Uterus (tissue), 2 donors: ENCODE data around the gene COL4A4.

Experiments
- POLR2A ChIP-seq, 2 donors: fragments of 450-650 bp; IDR thresholded peaks; one replicate each; pipeline ENCODE4 v1.6.1; 2016; ENCODE audit warnings: antibody characterized with exemption in 2 of 2, mild to moderate bottlenecking in 1 of 2, moderate library complexity in 1 of 2
- TF ChIP-seq, protein P1 (sequence below), 4 experiments: fragments of 200-600 bp in 2 of 4; fragments of 450-650 bp in 2 of 4; sonication (generic) in 2 of 4; IDR thresholded peaks; one replicate each; pipeline ENCODE4 v1.5.1; 2016 to 2019; ENCODE audit warnings: antibody characterized with exemption in 4 of 4, mild to moderate bottlenecking in 2 of 4, moderate library complexity in 1 of 4

DNA sequence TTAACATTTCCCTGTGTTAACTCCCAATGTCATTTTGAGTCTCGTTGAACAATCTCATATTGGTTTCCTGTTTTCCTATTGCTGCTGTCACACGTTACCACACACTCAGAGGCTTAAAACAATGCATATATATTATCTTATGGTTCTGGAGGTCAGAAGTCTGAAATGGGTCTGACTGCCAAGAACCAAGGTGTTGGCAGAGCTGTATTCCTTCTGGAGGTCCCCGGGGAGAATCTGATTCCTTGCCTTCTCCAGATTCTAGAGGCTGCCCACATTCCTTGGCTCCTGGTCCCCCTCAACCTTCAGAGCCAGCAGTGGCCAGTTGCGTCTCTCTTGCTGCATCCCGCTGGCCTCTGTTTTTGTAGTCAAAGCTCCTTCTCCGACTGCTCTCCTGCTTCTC, 17.5 kb downstream of the COL4A4 start:
- TF ChIP-seq, protein P1, sequence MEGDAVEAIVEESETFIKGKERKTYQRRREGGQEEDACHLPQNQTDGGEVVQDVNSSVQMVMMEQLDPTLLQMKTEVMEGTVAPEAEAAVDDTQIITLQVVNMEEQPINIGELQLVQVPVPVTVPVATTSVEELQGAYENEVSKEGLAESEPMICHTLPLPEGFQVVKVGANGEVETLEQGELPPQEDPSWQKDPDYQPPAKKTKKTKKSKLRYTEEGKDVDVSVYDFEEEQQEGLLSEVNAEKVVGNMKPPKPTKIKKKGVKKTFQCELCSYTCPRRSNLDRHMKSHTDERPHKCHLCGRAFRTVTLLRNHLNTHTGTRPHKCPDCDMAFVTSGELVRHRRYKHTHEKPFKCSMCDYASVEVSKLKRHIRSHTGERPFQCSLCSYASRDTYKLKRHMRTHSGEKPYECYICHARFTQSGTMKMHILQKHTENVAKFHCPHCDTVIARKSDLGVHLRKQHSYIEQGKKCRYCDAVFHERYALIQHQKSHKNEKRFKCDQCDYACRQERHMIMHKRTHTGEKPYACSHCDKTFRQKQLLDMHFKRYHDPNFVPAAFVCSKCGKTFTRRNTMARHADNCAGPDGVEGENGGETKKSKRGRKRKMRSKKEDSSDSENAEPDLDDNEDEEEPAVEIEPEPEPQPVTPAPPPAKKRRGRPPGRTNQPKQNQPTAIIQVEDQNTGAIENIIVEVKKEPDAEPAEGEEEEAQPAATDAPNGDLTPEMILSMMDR (IDR thresholded peaks at IDR 0.05) = no peak
- TF ChIP-seq POLR2A (IDR thresholded peaks at IDR 0.05) = no peak
